GM19238 (cell line): ENCODE results near the gene RPS6KA1.
"Not testable (repeated sequence)": the region's sequence is repeated elsewhere in the genome, so short reads cannot be mapped to it uniquely, and the experiment has no call there.

Source experiments
- DNase-seq: peaks from one replicate; pipeline ENCODE4 v3.0.0; 2011; ENCODE audit warnings: low spot score; ENCODE audit not compliant: insufficient read length

Gene RPS6KA1

GRCh38 chr1:26553942-26554682, 24.6 kb downstream of the RPS6KA1 start:
- DNase-seq, result no peak

- DNase-seq, result no peak
Observed at GRCh38 chr1:26554781-26555180, 25.2 kb downstream of the RPS6KA1 start.

GRCh38 chr1:26555550-26555981, 26.0 kb downstream of the RPS6KA1 start:
- DNase-seq, result no peak

- no peak for DNase-seq
Observed at GRCh38 chr1:26556111-26556510, 26.6 kb downstream of the RPS6KA1 start.

- DNase-seq, result no peak
Observed at GRCh38 chr1:26557008-26557407, 27.4 kb downstream of the RPS6KA1 start.

- DNase-seq, result no peak
Observed at GRCh38 chr1:26558685-26559048, 29.1 kb downstream of the RPS6KA1 start.

GRCh38 chr1:26560403-26560780, 30.8 kb downstream of the RPS6KA1 start:
- no peak for DNase-seq

GRCh38 chr1:26570287-26570686, 40.7 kb downstream of the RPS6KA1 start:
- DNase-seq, result no peak

GRCh38 chr1:26571381-26571780, 41.8 kb downstream of the RPS6KA1 start:
- DNase-seq, result no peak

- DNase-seq, result no peak
Observed at GRCh38 chr1:26574018-26574417, 44.5 kb downstream of the RPS6KA1 start.

GRCh38 chr1:26574719-26575251, 45.2 kb downstream of the RPS6KA1 start:
- DNase-seq, result no peak

- DNase-seq, result no peak
Observed at GRCh38 chr1:26575348-26575747, 45.8 kb downstream of the RPS6KA1 start.

- DNase-seq, result no peak
Observed at GRCh38 chr1:26578167-26578566, 48.6 kb downstream of the RPS6KA1 start.

- DNase-seq, result no peak
Observed at GRCh38 chr1:26579681-26580111, 50.1 kb downstream of the RPS6KA1 start.

- DNase-seq, result no peak
Observed at GRCh38 chr1:26580116-26580515, 50.6 kb downstream of the RPS6KA1 start.

- DNase-seq, result no peak
Observed at GRCh38 chr1:26581287-26581651, 51.7 kb downstream of the RPS6KA1 start.

- no peak for DNase-seq
Observed at GRCh38 chr1:26582053-26582835, 52.7 kb downstream of the RPS6KA1 start.

- no peak for DNase-seq
Observed at GRCh38 chr1:26582836-26583460, 53.4 kb downstream of the RPS6KA1 start.

- DNase-seq, result no peak
Observed at GRCh38 chr1:26583646-26584485, 54.3 kb downstream of the RPS6KA1 start.

- not testable (repeated sequence) for DNase-seq
Observed at GRCh38 chr1:26584588-26584987, 55.0 kb downstream of the RPS6KA1 start.

- no peak for DNase-seq
Observed at GRCh38 chr1:26585471-26585870, 55.9 kb downstream of the RPS6KA1 start.
